GM18499 (cell line): ENCODE data around the gene TFIP11.
"Not testable (repeated sequence)": the region's sequence is repeated elsewhere in the genome, so short reads cannot be mapped to it uniquely, and the experiment has no call there.

ENCODE experiments used
- ATAC-seq: cut with Tn5 transposase; IDR thresholded peaks from one replicate; pipeline ENCODE4 v1.9.1; 2021; ENCODE audit warnings: moderate number of reproducible peaks; ENCODE audit not compliant: insufficient read depth, unreplicated experiment

The TFIP11 gene

GRCh38 chr22:26542831-26543230 lies 30.6 kb upstream of the TFIP11 start:
- no peak for ATAC-seq

- ATAC-seq = no peak
These were observed 29.0 kb upstream of the TFIP11 start for GRCh38 chr22:26541167-26541819.

- no peak for ATAC-seq
These were observed 27.8 kb upstream of the TFIP11 start for GRCh38 chr22:26540119-26540518.

DNA sequence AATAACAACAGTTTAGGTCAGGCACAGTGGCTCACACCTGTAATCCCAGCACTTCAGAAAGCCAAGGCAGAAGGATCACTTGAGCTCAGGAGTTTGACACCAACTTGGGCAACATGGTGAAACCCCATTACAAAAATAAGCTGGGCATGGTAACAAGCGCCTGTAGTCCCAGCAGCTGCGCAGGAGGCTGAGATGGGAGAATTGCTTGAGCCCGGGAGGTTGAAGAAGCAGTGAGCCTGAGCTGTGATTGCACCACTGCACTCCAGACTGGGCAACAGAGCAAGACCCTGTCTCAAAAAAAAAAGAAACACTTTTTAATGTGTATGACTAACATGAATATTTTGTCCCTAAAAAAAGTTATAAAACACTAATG lies 24.5 kb upstream of the TFIP11 start:
- no peak for ATAC-seq

DNA sequence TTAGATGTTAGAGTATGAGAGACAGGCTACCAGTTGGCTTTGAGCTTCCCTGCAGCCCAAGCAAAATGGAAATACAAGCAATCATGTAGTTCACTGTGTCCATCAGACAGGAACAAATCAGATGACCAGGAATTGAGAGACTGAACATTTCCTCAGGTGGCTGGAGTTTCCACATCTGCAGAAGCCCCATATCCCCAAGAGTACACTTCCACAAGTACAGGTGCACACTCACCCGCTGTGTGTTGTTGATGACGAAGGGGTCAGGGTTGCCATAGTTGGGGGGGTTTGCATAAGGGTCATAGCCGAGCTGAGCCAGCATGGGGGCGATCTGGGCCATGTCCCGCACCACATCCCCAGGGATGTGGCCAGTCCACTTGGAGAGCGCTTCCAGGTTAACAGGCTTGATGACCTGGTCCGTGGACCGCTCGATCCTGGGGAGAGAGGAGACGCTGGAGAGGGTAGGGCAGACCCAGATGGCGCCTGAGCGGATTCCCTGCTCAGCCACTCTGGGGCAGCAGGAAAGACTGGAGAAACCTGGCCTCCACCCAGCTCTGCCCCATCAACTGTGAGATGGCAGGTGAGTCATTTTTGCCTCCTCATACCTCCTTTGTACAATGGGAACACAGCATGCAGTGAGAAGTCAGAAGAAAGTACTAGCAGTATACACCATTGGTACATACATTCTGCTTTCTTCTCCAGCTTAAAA lies 23.9 kb upstream of the TFIP11 start:
- no peak for ATAC-seq

DNA sequence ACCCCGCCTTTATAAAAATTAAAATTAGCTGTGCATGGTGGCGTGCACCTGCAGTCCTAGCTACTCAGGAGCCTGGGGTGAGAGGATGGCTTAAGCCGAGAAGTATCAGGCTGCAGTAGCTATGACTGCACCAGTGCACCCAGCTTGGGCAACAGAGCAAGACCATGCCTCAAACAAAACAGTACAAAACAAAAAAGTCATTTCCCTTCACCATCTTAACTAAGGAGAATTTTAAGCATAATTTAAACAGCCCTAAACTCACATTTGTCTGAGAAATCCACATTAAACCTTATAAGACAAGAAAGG lies 23.3 kb upstream of the TFIP11 start:
- no peak for ATAC-seq

DNA sequence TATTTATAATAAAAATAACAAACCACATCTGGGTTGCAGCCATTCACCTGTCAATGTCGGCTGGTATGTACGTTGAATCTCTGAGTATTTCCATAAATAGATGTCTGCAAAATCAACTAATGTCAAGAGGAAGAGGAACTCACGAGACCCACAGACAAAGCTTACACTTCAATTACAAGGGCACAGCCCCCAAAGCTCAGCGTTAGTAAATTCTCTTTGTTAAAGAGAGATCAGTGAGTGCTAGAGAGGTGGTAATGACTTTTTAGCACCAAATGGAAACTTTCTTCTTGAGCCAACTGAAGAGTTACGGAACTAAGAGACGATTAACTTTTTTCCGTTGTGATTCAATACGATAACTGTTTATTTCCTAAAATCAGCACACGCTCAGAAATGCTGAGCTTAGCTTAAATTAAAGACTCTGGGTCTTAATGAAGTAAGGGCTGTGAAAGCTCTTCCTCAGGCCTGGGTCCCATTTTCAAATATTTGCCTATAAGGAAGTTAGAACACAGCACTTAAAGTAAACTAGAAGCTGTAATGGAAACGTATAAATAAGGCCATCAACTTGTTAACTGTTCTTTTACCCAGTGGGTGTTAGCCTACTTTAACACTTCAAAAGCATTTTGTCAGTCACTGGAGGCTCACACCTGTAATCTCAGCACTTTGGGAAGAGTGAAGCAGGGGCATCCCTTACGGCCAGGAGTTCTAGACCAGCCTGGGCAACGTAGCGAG lies 22.8 kb upstream of the TFIP11 start:
- ATAC-seq = no peak

DNA sequence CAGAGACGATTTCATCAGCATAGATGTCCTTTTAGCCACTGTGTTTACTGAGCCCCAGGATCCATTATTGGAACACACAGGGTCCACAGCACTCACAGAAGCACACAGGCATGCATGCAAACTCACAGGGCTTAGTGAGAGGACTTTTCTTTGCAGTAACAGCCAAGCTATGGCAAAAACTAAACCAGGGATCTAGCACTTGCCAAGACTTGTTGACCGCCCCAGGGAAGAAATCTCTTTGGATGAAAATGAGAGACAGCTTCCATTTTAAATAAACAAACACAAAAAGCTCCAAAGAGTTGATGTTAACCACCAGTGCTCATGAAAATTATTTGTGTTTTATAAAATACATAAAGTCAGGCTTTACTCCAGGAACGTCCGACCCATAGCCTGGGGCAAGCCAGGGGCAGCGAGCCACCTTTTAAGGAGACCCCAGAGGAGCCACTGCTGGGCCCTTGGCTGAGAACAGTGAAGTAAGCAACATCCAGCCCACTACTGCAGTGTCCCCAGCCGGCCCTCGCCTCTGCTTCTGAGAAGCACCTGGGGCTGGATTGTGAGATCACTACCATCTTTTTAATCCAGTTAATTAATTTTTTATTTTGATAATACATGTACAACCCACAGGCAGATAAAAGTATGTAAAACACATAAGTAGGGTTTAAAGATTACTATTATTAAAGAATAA lies 22.0 kb upstream of the TFIP11 start:
- no peak for ATAC-seq

DNA sequence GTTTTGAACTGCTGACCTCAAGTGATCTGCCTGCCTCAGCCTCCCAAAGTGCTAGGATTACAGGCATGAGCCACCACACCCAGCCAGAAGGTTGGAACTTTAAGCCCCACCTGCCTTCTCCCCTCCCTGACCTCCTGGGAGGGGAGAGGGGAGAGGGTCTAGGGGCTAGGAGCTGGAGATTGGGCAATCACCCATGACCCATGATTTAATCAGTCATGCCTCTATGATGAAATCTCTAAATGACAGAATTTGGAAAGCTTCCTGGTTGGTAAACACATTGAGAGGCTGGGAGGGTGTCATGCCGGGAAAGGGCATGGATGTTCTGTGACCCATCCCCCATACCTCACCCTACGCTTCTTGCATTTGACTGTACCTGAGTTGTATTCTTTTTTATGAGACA lies 17.1 kb upstream of the TFIP11 start:
- ATAC-seq = no peak

DNA sequence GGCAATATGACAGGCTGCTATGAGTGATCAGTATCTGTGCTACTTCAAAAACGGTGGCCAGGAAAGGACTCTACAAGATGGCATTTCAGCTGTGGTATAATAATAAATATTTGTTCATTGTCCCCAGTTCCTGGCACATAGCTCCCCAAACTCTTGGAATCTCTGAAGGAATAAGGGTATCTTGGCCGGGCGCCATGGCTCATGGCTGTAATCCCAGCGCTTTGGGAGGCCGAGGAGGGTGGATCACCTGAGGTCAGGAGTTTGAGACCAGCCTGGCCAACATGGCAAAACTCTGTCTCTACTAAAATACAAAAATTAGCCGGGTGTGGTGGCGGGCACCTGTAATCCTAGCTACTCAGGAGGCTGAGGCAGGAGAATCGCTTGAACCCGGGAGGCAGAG lies 16.2 kb upstream of the TFIP11 start:
- ATAC-seq = not testable (repeated sequence)

DNA sequence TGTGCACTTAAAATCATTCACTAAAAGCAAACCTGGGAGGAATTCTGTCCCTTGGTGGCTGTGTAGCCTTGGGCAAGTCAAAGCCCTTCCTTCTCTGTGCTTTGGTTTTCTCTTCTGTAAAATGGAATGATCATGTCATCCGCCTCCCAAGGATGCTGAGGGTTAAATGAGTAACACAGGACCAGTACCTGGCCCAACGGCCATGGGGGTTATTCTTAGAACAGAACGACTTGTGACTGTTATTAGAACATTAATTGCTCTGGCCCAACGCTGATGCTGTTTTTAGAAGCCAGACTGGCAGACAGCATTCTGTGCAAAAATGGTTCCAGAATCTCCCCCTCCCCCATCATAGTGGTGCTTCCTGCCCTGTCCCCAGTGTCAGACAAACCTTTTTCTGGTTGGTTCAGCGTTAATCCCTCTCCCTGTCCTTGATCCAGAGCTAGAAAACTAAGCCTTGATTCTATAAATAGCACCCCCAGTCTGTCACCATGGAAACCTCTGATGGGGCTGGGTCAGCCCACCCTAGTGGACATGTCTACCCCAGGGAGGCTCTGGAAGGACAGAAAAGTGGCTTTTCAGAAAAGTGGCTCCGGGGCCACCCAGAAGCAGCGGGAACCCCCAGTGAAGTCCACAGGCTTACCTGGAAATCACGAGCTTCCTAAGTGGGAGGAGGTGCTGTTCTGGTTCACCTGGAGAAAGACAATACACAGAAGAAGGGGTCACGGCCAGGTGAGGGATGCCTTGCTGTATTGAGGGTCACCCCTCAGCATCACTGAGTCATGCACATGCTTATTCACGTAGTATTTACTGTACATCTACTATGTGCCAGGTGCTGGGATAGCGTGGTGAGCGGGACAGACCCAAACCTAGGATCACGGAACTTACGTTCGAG lies 15.5 kb upstream of the TFIP11 start:
- ATAC-seq = no peak

DNA sequence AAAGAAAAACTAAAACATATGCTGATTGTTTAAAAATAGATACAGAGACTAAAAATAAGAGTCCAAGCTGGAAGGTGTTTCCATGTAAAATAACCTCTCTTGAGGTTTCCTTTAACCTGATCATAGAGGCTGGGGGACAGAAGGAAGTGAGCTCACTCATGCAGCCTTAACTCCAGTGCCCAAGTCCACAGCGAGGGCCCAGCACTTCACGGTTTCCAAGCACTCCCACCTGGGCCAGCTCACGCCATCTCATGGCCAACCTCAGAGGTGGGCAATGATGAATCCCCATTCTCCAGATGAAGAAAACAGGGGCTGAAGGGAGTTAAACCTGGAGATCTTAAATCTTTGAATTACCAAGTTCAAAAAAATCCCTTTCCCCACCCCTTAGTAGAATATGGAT lies 14.9 kb upstream of the TFIP11 start:
- no peak for ATAC-seq

DNA sequence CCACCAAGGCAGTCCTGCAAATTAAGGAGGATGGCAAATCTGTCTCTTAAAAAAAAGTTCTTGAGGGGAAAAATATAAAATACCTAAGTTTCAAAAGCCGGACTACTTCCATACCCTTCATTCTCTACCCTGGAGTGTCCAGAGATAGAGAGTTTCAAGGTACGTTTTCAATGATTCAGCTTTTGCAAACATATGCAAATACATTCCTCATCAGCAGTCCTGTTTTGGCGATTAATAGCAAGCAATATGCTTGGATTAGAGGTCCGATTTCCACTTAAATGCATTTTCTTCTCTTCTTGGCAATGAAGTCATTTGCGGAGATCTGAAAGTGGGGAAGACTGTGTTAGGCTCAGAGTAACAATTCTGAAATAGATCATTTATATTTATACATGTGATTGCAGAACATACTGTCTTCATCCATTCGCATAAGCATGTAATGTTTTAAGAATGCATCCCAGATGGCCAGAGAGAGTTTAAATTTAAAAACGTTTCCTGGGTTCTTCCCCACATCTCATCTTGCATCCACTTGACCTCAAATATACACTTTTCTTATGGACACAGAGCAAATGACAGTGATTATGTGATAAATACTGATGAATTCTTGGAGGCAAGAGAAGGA lies 13.8 kb upstream of the TFIP11 start:
- no peak for ATAC-seq

DNA sequence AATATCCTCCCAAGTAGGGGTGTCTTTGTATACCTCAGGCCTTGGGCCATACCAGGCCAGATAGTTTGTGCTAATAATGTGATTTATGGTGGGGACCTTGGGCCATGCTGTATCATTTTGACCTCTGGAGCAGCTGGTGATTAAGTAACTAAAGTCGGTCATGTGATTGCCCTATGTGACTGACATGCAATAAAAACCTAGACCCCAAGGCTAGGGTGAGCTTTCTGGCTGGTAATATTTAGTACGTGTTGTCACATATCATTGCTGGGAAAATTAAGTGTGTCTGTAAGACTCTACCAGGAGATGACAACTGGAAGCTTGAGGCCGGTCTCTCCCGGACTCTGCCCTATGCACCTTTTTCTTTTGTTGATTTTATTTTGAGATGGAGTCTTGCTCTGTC lies 12.6 kb upstream of the TFIP11 start:
- ATAC-seq = no peak

GRCh38 chr22:26522592-26522991 lies 10.3 kb upstream of the TFIP11 start:
- ATAC-seq = no peak

GRCh38 chr22:26522012-26522411 lies 9.7 kb upstream of the TFIP11 start:
- no peak for ATAC-seq

- no peak for ATAC-seq
These were observed 5.2 kb upstream of the TFIP11 start for GRCh38 chr22:26517429-26517828.

GRCh38 chr22:26516503-26516902 lies 4.2 kb upstream of the TFIP11 start:
- ATAC-seq = no peak

- no peak for ATAC-seq
These were observed 3.7 kb upstream of the TFIP11 start for GRCh38 chr22:26515931-26516330.
